ENCODE measurements around the gene GLS.

DNA sequence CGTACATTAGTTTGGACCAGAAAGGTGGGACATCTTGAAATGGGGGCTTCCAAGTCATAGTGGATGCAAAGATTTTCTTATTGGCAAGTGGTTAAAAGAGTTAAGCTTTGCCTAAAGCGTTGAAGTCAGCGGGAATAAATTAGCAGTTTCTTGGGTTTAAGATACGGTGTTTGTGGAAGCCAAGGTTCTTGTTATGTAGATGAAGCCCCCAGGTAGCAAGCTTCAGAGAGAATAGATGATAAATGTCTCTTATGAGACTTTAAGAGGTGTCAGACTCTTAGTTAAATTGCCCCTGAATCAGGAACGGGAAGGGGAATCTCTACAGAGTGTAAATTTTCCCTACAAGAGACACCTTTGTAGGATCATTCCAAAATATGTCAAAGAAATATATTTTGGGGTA lies 10.9 kb upstream of the GLS start:
- no peak for TF ChIP-seq POLR2A (IDR thresholded peaks at IDR 0.05)
- TF ChIP-seq, protein P1, sequence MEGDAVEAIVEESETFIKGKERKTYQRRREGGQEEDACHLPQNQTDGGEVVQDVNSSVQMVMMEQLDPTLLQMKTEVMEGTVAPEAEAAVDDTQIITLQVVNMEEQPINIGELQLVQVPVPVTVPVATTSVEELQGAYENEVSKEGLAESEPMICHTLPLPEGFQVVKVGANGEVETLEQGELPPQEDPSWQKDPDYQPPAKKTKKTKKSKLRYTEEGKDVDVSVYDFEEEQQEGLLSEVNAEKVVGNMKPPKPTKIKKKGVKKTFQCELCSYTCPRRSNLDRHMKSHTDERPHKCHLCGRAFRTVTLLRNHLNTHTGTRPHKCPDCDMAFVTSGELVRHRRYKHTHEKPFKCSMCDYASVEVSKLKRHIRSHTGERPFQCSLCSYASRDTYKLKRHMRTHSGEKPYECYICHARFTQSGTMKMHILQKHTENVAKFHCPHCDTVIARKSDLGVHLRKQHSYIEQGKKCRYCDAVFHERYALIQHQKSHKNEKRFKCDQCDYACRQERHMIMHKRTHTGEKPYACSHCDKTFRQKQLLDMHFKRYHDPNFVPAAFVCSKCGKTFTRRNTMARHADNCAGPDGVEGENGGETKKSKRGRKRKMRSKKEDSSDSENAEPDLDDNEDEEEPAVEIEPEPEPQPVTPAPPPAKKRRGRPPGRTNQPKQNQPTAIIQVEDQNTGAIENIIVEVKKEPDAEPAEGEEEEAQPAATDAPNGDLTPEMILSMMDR (IDR thresholded peaks at IDR 0.05): no peak

Measured in thyroid gland (tissue), 4 donors.